Type B pancreatic cell (in vitro differentiated cells): Measurements from ENCODE around the gene CD5L. TPM values are rescaled to one million over a fixed set of nuclear protein-coding genes. Genes with fewer than 3 reads are reported as not detected.

Source experiments
- DNase-seq: peaks from one replicate; pipeline ENCODE4 v3.0.0; 2021; ENCODE audit warnings: mixed read lengths; ENCODE audit not compliant: unreplicated experiment; ENCODE audit errors: extremely low spot score
- H3K27ac Mint-ChIP-seq: 2 replicates; pipeline ENCODE4 v1.8.0; 2021; ENCODE audit warnings: mild to moderate bottlenecking, mixed read lengths
- H3K27me3 Mint-ChIP-seq: 2 replicates; pipeline ENCODE4 v1.8.0; 2021; ENCODE audit warnings: mixed read lengths
- H3K36me3 Mint-ChIP-seq: 2 replicates; pipeline ENCODE4 v1.8.0; 2021; ENCODE audit warnings: mixed read lengths
- H3K4me1 Mint-ChIP-seq: one replicate; pipeline ENCODE4 v1.8.0; 2021; ENCODE audit warnings: mixed read lengths; ENCODE audit not compliant: unreplicated experiment
- H3K4me3 Mint-ChIP-seq: 2 replicates; pipeline ENCODE4 v1.8.0; 2021; ENCODE audit warnings: mild to moderate bottlenecking, mixed read lengths
- H3K9me3 Mint-ChIP-seq: 2 replicates; pipeline ENCODE4 v1.8.0; 2021; ENCODE audit warnings: mixed read lengths
- total RNA-seq: library from RNA; stranded (reverse); gene quantifications from 2 replicates; pipeline ENCODE4 v1.2.1, GENCODE V29; 2021; ENCODE audit warnings: low replicate concordance
- TF ChIP-seq, protein P1 (sequence below): fragments of 200-600 bp; sonication (generic); conservative IDR thresholded peaks from 2 replicates; pipeline ENCODE4 v1.5.0; 2021; ENCODE audit warnings: antibody characterized with exemption, mild to moderate bottlenecking

Gene CD5L
- total RNA-seq, 1 donor from 2014 or later, result not detected

DNA sequence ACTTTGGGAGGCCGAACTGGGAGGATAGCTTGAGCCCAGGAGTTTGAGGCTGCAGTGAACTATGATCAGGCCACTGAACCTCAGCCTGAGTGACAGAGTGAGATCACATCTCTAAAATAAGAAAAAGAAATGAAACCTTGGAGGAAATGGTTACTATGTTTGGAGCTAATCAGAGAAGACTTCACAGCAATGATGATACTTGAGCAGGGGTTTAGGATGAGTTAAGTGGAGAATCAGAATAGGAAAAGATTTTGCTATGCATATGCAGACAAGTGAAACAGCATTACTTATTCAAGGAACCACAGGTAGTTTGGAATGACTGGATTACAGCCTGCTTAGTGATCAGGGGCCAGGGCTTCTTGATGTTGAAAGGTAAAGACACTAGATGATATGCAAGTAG, 1.3 kb upstream of the CD5L start:
- Mint-ChIP-seq H3K4me1 (no peaks in the 10 kb centered on the region), H3K27ac (no peak overlapping the region), H3K4me3 (no peak overlapping the region), H3K9me3 (no peaks in the 10 kb centered on the region), H3K36me3 (no peaks in the 10 kb centered on the region), H3K27me3 (peaks cover 8% of the 10 kb centered on the region)
- TF ChIP-seq, protein P1, sequence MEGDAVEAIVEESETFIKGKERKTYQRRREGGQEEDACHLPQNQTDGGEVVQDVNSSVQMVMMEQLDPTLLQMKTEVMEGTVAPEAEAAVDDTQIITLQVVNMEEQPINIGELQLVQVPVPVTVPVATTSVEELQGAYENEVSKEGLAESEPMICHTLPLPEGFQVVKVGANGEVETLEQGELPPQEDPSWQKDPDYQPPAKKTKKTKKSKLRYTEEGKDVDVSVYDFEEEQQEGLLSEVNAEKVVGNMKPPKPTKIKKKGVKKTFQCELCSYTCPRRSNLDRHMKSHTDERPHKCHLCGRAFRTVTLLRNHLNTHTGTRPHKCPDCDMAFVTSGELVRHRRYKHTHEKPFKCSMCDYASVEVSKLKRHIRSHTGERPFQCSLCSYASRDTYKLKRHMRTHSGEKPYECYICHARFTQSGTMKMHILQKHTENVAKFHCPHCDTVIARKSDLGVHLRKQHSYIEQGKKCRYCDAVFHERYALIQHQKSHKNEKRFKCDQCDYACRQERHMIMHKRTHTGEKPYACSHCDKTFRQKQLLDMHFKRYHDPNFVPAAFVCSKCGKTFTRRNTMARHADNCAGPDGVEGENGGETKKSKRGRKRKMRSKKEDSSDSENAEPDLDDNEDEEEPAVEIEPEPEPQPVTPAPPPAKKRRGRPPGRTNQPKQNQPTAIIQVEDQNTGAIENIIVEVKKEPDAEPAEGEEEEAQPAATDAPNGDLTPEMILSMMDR, result no peak
- no peak for DNase-seq

DNA sequence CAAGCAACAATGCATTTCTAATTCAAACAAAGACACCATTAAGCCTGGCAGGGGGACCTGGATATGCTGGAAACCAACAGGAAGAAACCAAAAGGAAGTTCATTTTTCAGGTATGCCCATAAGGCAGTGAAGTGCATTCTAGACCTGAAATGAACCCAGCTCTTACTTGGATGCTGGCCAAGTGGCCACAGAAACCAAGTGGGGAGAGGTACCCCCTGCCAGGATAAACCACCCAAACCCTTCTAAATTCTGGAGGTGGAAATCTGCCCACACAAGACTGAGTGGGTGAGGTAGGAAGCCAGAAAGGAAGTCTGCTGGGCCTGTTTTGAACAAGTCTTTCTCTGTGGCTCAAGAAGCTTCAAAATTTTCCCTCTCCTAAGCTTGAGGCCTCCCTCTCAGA, 2.6 kb downstream of the CD5L start:
- Mint-ChIP-seq H3K27ac (no peak overlapping the region), H3K9me3 (no peaks in the 10 kb centered on the region), H3K4me3 (no peak overlapping the region), H3K4me1 (no peaks in the 10 kb centered on the region), H3K27me3 (peaks cover 4% of the 10 kb centered on the region), H3K36me3 (no peaks in the 10 kb centered on the region)
- TF ChIP-seq, protein P1, result no peak
- no peak for DNase-seq

DNA sequence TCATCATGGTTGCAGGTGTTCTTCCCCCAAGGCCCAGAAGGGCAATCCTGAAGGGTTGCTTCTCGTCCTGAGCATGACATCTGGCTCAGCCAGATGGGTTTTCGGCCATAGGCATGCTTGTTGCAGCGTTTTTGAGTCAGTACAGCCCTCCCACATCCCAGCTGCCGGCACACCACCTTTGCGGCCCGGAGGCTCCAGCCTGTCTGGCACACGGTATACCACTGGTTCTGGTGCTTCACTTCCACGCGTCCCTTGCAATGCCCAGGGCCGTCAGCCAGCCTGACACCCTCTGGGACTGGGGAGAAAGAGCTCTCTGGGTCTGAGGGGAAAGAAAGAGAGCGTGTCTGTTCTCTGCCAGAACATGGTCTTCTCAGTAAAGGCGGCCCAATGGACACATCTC, 7.2 kb downstream of the CD5L start:
- H3K9me3 Mint-ChIP-seq, result no peaks in the 10 kb centered on the region
- H3K4me3 Mint-ChIP-seq, result no peak overlapping the region
- TF ChIP-seq, protein P1, result no peak
- no peaks in the 10 kb centered on the region for H3K36me3 Mint-ChIP-seq
- no peak for DNase-seq
- no peaks in the 10 kb centered on the region for H3K27me3 Mint-ChIP-seq
- no peaks in the 10 kb centered on the region for H3K4me1 Mint-ChIP-seq
- H3K27ac Mint-ChIP-seq, result no peak overlapping the region

DNA sequence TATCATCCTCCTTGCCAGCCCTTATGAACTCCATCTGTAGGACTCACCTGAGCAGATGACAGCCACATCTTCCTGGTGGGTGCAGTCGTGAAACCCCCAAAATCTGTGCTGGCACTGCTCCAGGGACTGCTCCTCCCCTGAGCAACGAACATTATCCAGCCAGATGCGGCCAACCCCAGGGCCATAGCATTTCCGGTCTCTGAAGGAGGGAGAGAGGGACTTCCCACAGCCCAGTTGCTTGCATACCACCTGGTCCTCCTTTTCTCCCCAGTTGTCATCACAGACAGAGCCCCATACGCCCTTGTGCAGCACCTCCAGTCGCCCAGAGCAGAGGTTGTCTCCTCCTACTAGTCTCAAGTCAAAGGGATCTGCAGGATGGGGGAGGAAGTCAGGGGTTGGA, 8.5 kb downstream of the CD5L start:
- Mint-ChIP-seq H3K4me1 (no peaks in the 10 kb centered on the region), H3K36me3 (no peaks in the 10 kb centered on the region), H3K27me3 (peaks cover 4% of the 10 kb centered on the region), H3K27ac (no peak overlapping the region), H3K4me3 (no peak overlapping the region), H3K9me3 (no peaks in the 10 kb centered on the region)
- DNase-seq, result no peak
- TF ChIP-seq, protein P1, result no peak

DNA sequence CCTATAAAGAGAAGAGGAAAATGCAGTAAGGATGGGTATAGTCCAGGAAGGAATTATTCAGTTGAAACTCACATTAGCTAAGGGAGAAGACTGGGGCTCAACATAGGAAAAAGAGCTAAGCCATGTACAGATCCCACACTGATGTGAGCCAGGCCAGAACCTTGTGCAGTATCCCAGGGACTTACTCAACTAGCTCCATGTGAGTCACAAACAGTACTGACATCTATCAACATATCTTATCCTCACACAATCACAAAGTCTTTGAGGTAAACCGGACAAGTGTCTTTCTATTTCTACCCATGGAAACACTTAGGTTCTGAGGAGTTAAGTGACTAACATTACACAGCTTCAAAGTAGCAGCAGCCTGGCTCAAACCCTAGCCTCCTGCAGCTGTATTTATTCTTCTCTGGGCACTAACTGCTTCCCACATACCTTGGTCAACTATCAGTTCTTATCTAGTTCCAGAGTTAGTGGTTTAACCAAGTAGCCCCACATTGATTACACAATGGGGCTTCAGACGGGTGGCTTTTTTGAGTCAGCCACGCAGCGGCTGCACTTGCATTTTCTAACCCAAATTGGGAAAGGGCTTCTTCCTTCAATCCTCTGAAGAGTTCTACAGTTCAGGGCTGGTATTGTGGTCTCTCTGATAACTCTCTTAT, 9.5 kb downstream of the CD5L start:
- Mint-ChIP-seq H3K4me1 (no peaks in the 10 kb centered on the region), H3K27me3 (peaks cover 4% of the 10 kb centered on the region), H3K27ac (no peak overlapping the region), H3K4me3 (no peak overlapping the region), H3K9me3 (no peaks in the 10 kb centered on the region), H3K36me3 (no peaks in the 10 kb centered on the region)
- TF ChIP-seq, protein P1, result no peak
- DNase-seq, result no peak

DNA sequence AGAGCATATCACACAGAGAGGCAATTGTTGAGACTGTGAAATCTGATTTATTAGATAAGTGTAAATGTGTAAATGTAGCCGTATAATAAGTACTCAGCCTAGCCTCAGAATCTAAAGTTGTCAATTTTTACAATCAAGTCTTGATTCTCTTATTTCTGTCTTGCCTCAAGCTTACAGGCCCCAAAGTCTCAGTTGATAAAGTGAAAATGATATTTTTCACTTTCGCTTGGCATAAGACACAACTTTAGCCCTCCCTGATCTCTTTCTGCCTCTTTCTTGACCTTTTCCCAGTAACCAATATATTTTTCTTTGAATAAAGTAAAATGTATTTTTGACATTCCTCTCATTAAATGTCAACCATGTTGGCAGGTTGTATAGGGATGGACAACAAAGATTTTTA, 10.7 kb downstream of the CD5L start:
- TF ChIP-seq, protein P1, result no peak
- H3K4me1 Mint-ChIP-seq, result no peaks in the 10 kb centered on the region
- H3K36me3 Mint-ChIP-seq, result no peaks in the 10 kb centered on the region
- no peak overlapping the region for H3K27ac Mint-ChIP-seq
- no peak for DNase-seq
- H3K9me3 Mint-ChIP-seq, result no peaks in the 10 kb centered on the region
- no peak overlapping the region for H3K4me3 Mint-ChIP-seq
- H3K27me3 Mint-ChIP-seq, result peaks cover 4% of the 10 kb centered on the region
